CD4-positive, alpha-beta T cell treated with Interleukin-17A for 1 hour (primary cell): Measurements from ENCODE around the gene CAPN2.
A peak's percentile ranks its signal among the peaks of the same experiment; 100 is the strongest.
"Not testable (repeated sequence)": the region's sequence is repeated elsewhere in the genome, so short reads cannot be mapped to it uniquely, and the experiment has no call there.

ENCODE experiments used
- DNase-seq: peaks from one replicate; pipeline ENCODE4 v3.0.0-alpha.2; 2020

CAPN2 gene

DNA sequence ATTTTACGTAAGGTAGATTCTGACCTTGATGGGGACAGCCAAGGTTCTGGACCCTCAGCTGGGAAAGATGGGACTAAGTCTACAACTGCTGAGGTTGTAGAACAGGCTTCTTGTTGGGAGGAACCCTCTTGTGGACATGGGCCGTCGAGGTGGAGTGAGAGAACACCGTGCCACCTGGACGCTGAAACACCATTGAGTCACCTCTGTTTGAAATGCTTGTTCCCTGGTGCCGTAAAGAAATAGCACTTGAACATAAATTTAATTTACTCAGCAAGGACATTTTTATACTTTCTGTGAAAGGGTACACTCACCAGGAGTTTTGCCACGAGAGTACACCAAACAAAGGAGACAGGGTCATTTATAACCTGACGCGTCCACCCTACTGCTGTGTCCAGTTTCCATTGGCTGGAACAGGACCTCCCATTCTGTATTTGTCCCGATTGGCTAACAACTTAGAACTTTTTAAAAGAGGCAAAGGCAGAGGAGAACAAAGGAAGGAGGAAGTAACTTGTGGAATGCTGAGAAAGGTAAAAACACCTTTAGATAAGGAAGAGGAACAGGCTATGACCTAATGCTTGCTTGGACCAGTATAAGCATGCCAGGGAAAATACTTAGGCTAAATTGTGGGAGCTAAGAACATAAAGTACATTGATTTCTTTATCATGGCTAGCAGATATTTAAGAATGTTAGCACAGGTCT lies 27.8 kb downstream of the CAPN2 start:
- not testable (repeated sequence) for DNase-seq

DNA sequence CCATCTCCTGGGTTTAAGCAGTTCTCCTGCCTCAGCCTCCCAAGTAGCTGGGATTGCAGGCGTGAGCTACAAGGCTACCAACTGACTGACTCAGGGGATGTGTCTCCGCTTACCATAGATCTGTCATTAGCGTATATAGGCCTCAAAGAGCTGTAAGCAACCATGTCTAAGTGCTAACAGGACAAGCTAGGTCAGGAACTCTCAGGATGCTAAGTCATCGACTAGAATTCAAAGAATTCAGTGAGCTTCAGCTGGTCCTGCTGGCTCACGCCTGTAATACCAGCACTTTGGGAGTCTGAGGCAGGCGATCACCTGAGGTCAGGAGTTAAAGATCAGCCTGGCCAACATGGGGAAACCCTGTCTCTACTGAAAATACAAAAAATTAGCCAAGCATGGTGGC lies 29.5 kb downstream of the CAPN2 start:
- no peak for DNase-seq

DNA sequence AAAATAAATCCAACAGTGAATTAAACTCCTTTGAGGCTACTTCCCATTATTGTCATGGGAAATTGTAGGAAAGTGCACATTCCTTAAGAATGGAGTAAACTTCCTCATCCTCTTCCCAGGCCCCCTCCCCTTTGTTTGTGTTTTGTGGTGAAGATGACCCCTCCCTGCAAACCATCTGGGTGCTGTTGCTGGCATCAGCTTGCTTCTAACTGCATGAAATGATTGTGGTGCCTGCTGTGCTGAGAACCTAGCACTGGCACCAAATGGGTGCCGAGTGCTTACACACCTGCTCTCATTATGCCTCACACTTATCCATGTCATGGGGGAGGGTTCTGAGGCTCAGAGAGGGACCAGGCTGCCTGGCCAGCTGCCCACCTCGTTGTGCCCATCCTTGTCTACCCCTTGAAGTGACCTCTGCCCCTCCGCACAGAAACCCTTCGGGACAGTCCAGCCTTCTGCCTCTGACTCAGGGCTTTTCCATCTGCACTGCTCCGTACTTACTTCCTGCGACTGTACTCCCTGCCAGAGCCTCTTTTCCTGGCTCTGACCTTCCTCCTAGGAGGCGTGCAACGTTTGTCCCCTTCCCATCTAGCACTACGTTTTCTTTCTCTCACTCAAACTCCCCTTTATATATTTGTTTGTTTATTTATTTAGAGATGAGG lies 30.6 kb downstream of the CAPN2 start:
- DNase-seq: no peak

DNA sequence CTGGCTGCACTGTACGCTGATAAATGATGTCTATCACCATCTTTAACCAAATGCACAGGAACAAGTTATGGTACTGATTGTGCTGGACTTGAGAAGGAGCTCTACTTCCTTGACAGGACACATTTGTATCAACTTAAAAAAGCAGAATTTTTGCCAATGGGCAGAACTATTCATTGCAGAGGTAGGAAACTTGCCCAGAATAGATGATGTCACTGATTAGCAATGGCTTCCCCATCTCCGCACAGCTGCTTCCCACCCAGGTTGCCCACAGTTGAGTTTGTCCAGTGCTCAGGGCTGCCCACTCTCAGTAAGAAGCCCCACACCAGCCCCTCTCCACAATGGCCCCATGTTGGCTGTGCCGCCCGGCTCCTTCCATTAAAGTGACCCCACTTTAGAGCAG lies 33.4 kb downstream of the CAPN2 start:
- no peak for DNase-seq

DNA sequence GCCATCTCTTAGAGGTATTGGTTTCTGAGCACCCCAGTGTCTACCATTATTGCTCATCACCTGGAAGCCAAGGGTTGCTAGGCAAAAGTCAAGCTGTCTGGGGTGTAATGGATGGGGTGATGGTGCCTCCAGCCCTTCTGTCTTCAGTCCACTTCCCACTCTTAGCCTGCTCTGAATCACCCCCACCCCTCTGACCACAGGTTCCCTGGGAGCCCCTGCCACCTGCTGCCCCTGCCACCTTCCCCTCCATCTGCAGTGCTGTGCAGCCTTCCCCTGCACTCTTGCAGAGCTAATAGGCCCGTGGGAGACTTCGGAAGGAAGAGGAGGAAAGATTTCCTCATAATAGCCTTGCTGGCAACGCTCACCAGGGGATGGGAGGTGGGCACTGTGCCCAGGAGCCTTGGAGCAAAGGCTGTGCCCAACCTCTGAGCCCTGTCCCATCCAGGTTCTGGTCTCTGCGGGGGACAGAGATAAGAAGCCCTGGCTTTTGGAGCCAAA lies 35.5 kb downstream of the CAPN2 start:
- no peak for DNase-seq

DNA sequence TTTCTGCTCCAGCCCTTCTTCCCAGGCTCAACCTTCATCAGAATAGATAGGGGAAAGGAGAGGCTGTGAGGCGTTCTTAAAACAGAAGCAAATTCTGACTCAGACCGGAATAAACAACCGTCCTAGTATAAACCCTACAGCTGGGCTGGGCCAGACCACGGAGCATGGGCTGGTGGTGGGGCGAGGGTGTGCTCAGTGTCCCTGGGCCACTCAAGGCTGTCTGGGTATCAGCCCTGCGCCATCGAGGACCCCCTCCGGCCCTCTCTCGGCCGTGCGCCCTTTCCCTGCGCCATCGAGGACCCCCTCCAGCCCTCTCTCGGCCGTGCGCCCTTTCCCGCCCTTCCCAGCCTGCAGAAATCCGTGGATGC lies 36.0 kb downstream of the CAPN2 start:
- DNase-seq: no peak

DNA sequence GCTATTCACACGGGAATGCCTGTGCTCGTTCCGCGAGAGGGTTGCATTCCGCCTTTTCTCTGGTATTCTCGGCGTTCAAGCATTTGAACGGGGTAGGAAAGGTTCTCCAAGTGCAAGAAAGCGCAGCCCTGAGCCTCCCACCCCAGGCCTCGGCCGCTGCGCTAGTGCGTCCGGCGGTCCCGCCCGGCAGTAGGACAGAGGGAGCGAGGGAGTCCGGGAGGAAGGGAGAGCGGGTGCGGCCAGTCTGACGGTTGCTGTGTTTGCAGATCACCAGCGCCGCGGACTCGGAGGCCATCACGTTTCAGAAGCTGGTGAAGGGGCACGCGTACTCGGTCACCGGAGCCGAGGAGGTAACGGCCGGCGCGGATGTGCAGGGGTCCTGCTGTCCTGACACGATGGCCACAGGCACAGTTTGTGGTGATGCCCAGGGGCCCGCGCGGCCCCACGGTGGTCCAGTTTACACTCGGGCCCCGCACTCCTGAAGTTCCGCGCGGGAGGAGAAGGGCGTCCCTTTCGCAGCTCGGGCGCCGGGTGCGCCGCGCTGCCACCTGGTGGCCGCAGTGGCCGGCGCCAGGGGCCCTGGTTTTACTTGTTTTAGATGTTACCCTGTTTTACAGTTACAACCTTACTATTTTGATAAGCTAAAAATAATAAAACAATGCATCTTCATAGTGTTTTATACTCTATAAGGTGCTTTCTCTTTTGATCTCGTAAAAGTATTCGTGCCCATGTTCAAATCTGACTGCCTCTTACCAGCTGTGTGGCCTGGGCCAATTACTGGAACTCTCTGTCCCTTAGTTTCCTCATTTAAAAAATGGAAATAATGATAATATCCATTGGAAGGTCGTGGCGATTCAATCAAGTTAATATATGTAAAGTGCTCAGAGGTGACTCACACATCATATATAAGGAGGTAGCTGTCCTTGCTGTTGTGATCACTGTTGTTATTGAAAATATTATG lies 36.7 kb downstream of the CAPN2 start:
- peak; percentile 70 for DNase-seq

DNA sequence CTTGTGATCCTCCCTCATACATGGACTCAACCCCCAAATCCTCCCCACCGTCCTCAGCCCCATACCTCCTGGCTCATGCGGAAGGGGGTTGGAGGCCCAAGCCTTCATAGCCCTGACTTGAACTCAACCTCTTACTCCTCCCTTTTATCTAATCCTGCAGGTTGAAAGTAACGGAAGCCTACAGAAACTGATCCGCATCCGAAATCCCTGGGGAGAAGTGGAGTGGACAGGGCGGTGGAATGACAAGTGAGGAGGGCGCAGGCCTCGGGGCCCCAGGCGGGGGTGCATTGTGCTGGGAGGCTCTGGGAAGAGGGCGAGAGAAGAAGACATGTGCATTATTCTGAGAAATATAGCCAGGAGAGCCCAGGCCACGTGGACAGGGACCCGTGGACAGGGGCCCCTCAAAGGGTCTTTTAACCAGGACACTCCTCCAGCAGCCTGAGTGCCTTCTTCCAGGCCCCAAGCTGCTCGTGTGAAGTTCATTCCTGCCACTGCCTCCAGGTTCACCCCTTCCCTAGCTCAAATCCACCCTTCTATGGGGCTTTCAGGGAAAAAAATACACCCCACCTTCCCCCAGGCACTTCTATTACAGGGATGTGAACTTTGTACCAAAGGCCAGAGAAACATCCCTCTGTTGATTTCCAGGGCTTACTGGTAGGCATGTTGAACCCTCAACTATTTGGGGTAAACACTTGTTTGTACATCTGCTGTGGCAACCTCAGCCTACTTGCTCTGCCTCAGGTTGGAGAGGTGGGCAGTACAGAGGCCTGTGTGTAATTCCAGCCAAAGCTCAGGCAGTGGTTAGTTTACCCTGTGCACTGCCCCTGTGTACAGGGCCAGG lies 38.6 kb downstream of the CAPN2 start:
- DNase-seq: no peak

DNA sequence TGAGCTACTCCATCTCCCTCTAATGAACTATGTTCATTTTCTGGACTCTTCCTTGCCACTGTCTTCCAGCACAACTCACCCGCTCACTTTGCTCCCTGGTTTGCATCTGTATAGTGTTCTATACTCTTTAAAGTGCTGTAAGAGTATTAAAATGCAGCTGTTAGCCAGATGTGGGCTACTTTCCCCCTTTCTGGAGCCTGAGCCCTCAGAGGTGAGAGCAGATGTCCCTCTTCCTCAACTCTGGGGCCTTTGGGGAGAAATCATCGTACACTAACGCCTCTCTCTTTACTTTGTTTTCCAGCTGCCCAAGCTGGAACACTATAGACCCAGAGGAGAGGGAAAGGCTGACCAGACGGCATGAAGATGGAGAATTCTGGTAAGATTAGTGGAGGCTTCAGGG lies 39.4 kb downstream of the CAPN2 start:
- DNase-seq: no peak

DNA sequence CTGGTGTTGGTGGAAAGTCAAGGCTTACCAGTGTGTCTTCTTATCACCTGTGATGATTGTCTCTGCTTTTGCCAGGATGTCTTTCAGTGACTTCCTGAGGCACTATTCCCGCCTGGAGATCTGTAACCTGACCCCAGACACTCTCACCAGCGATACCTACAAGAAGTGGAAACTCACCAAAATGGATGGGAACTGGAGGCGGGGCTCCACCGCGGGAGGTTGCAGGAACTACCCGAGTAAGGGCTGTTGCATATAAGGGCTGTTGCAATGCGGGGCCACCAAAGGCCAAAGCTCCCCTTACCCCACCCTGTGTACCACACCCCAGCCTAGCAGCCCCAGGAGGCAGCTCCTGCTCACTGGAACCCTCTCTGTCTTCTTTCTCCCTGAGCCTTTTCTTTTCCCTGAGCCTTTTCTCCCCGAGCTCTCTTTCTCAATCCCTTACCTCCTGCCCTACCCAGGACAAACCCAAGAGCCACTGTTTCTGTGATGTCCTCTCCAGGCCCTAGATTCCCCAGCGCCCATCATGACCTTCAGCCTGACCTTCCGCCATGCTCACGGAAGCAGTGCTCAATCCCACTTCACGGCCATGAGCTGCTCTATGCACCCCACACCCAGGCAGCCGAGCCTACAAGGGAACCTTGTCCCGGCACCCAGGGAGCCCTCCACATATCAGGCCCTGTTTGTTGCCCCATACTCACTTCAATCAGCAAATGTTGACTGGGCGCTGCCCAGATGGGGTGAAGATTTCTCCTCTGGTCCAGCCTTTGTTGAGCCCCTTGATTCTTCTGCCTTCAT lies 40.6 kb downstream of the CAPN2 start:
- no peak for DNase-seq

DNA sequence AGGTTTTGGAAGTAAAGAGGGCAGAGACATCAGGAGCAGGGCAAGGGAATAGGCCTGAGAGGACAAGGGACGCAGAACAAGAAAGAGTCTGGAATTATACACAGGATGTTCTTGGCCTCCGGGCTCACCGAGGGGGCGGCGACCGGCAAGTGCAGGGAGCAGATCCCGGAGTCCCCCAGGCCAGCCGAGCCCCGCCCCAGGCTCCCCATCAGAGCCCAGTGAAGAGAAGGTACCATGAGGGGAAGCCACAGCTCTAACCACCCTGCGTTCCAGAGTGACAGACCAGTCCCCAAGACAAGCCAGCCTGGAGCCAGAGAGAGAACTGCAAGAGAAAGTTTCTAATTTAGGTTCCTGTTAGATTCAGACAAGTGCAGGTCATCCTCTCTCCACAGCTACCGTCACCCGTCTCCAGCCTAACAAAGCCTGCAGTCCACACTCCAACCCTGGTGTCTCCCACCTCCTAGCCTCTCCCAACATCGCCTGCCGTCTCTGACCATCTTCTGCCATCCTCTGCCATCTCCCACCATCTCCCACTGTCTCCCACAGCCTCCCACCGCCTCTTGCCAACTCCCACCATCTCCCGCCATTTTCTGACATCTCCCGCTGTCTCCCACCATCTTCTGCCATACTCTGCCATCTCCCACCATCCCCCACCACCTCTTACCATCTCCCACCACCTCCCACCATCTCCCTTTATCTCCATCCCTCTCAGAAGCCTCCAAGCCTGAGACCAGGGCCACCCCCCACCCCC lies 42.5 kb downstream of the CAPN2 start:
- DNase-seq: no peak

DNA sequence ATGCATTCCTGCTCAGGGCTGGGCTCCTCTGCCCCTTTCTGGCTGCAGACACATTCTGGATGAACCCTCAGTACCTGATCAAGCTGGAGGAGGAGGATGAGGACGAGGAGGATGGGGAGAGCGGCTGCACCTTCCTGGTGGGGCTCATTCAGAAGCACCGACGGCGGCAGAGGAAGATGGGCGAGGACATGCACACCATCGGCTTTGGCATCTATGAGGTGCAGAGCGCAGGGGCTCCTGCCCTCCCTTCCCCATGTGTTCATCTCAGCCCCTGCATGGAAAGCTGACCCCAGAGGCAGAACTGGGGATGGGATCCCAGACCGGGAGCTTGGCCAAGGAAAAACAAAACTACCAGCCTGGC lies 43.1 kb downstream of the CAPN2 start:
- no peak for DNase-seq

DNA sequence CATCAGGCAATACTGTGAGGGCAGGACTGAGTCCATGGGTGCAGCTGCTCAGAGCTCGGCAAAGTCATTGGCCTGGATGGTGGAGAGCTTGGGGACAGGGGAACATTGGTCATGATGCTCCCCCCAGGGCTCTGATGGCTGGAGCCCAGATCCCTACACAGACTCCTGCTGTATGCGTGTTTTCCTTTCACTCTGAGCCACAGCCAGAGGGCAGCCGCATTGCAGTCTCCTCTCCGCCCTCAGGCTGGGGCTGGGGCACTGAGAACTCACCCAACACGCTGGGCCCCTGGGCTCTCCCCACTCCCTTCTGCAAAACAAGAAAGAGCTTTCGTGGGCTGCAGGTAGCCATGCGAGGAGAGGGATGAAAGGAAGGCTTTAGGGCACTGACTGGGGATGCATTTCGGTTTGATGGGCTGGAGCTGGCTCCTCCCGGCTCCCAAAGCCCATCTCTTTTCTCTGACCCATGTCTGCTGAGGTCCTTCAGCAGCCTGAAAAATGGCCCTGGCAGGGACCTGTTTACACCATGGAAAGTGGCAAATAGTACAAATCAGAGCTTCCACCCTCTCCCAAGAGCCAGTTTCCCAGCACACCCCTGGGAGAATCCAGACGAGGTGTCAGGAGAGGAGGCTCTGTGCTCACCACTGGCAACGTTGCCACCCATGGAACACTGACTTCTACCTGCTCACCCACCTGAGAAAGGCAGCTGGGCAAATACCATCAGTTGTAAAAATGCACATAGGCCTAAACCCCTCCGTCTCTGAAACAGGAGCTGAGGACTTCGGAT lies 43.8 kb downstream of the CAPN2 start:
- no peak for DNase-seq

DNA sequence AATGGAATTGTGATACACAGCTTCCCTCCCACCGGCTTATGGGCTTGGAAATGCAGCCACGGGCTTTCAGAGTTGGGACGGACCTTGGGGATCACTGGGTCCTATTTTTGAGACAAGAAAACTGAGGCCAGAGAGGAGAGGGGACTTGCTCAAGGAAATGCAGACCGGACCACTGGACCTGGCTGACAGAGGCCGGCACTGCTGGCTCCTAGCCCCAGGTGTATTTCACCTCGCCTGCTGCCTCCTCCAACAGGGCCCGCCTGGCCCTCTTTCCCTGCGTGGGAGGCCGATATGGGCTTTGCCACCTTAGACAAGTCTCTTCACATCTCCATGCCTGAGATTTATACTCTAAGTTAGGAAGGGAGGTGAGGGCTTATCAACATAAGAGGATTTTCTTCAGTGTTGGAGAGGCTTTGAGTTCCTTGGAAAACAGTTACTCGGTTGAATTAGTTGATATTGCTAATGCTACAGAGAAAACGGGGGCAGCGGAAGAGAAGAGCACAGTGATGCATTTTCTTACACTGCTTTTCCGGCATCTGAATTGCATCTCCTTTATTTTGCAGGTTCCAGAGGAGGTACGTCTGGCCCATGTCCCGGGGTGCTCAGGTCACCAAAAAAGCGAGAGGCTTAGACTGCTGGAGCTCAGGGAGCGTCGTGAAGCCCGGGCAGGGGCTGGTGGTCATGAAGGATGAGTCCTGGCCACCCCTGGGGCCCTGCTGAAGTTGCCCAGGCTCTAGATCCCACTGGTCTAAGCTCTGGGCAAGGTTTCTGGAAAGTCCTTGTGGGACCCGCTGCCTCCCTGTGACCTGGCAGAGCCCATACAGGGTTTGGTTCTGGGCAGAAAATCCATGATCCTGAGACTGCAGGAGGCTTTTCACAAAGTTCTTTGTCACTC lies 44.7 kb downstream of the CAPN2 start:
- no peak for DNase-seq

DNA sequence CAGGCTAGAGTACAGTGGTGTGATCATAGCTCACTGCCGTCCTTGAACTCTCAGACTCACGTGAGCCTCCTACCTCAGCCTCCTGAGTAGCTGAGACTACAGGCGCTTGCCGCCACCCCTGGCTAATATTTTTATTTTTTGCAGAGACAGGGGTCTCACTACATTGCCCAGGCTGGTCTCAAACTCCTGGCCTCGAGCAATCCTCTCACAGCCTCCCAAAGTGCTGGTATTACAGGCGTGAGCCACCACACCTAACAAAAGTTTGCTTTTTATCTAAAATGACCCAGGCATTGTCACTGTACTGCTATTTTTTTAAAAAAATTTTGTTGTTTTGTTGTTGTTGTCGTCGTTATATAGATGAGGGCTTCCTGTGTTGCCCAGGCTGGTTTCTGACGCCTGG lies 46.4 kb downstream of the CAPN2 start:
- DNase-seq: no peak

DNA sequence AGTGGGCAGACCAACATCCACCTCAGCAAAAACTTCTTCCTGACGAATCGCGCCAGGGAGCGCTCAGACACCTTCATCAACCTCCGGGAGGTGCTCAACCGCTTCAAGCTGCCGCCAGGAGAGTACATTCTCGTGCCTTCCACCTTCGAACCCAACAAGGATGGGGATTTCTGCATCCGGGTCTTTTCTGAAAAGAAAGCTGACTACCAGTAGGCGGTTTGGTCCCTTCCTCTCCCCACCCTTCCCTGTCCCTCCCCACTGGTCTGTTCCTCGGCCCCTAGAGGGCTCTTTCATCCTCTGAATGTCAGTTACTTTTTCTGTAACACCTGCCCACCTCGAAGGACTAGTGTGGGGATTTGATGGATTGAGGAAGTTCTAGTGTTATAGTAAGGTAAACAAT lies 46.9 kb downstream of the CAPN2 start:
- DNase-seq: no peak

DNA sequence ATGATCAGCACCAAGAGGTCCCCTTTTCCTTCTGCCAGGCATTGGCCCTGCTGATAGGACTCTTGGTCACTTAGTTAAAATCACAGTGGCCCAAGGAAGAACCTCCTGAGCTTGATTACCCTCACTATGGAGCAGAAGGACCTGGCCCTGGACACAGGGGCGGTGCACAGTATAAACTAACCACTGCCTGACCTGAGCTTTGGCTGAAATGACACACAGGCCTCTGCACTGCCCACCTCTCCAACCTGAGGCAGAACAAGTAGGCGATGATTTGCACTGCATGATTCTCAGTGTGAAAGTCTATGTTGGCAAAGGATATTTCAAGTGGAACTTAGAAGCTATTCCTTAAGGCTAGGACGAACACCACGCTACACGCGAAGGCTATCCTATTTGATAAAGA lies 48.5 kb downstream of the CAPN2 start:
- no peak for DNase-seq

DNA sequence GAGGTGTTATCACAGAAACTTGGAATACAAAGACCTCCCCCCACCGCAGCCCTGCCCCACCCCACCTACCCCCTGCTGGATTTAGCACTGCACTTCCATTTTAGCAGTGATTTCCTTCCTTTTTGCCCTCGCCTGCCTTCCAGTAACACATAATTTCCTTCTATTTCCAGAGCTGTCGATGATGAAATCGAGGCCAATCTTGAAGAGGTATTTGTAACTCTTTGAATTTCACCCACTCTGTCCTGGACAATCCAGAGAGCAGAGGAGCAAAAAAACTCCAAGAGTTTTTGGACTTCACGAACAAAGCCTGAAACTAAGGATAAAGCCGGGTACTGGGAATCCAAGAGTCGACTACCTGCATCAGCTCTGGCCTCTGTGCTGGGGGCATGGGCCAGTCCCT lies 49.1 kb downstream of the CAPN2 start:
- DNase-seq: no peak

DNA sequence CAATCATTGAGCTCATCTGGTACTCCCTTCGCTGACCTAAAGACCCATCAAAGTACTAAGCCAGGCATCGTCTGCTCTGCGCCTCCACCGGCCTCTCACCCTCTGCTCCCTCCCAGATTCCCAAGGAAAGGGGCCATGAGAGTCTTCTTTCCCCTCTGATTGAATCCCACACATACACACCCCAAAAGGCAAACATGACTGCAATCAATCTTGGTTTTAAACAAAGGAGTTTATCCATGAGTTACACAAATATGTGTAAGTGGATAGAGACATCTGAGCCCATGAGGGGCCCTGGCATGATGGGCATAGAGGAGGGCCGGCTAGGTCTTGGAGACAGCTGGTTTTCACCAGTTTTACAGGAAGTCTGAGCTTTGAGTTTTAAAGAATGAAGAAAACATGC lies 50.9 kb downstream of the CAPN2 start:
- DNase-seq: no peak
